GM21737 (cell line): Measurements from ENCODE around the gene RNU6-9.
"Not testable (repeated sequence)": the region's sequence is repeated elsewhere in the genome, so short reads cannot be mapped to it uniquely, and the experiment has no call there.

Experiments
- ATAC-seq: cut with Tn5 transposase; IDR thresholded peaks from one replicate; pipeline ENCODE4 v1.9.1; 2021; ENCODE audit warnings: mild to moderate bottlenecking, moderate library complexity; ENCODE audit not compliant: unreplicated experiment

The RNU6-9 gene

GRCh38 chr19:876780-877314 is 16.4 kb upstream of the RNU6-9 start:
- no peak for ATAC-seq

GRCh38 chr19:877992-878660 is 15.2 kb upstream of the RNU6-9 start:
- ATAC-seq: not testable (repeated sequence)

- ATAC-seq: not testable (repeated sequence)
Observed at GRCh38 chr19:878751-879561, 14.3 kb upstream of the RNU6-9 start.

- no peak for ATAC-seq
Observed at GRCh38 chr19:879711-880438, 13.4 kb upstream of the RNU6-9 start.

GRCh38 chr19:881385-882071 is 11.8 kb upstream of the RNU6-9 start:
- ATAC-seq: no peak

- no peak for ATAC-seq
Observed at GRCh38 chr19:882871-883497, 10.3 kb upstream of the RNU6-9 start.

- ATAC-seq: no peak
Observed at GRCh38 chr19:883661-884211, 9.5 kb upstream of the RNU6-9 start.

GRCh38 chr19:884420-885211 is 8.7 kb upstream of the RNU6-9 start:
- no peak for ATAC-seq

GRCh38 chr19:885536-886224 is 7.6 kb upstream of the RNU6-9 start:
- ATAC-seq: no peak

GRCh38 chr19:887072-887471 is 6.2 kb upstream of the RNU6-9 start:
- ATAC-seq: no peak

- no peak for ATAC-seq
Observed at GRCh38 chr19:887599-887998, 5.7 kb upstream of the RNU6-9 start.

- no peak for ATAC-seq
Observed at GRCh38 chr19:888581-889385, 4.5 kb upstream of the RNU6-9 start.

GRCh38 chr19:889662-890295 is 3.5 kb upstream of the RNU6-9 start:
- ATAC-seq: no peak

- ATAC-seq: no peak
Observed at GRCh38 chr19:890831-891230, 2.5 kb upstream of the RNU6-9 start.

- ATAC-seq: not testable (repeated sequence)
Observed at GRCh38 chr19:891421-892200, 1.7 kb upstream of the RNU6-9 start.

GRCh38 chr19:892243-892893 is 916 bp upstream of the RNU6-9 start:
- peak; percentile 3 for ATAC-seq
